HCT116 (cell line): ENCODE results near the gene EEF1E1. TPM values are rescaled to one million over a fixed set of nuclear protein-coding genes. Genes with fewer than 3 reads are reported as not detected.

Source experiments
- ATAC-seq: fragments of 200-7000 bp; cut with Tn5 transposase; 2 replicates; pipeline ENCODE4 v1.9.1; 2020; ENCODE audit warnings: mild to moderate bottlenecking, moderate library complexity
- BruUV-seq: library from RNA; stranded (reverse); fragments of 400-500 nt; replicated peaks from 2 replicates; lab custom pipeline; 2021; lab: Mats Ljungman, UMichigan
- CTCF ChIA-PET: fragments of 300-600 bp; sonication (Branson Sonifier 250); formaldehyde crosslinking; loops from one replicate; lab custom pipeline; 2021; ENCODE audit warnings: antibody characterized with exemption; lab: Charles Lee
- POLR2A ChIA-PET: fragments of 300-600, 350-600 bp; sonication (Branson Sonifier 250); formaldehyde crosslinking; loops from one replicate; lab custom pipeline; 2021; ENCODE audit warnings: antibody characterized with exemption; lab: Charles Lee
- RAD21 ChIA-PET, 2 experiments: fragments of 300-600 bp; sonication (Branson Sonifier 250); formaldehyde crosslinking; loops; one replicate each; lab custom pipeline; 2023; ENCODE audit warnings: low total read pairs in 2 of 2; ENCODE audit not compliant: uncharacterized antibody in 2 of 2, unreplicated experiment in 2 of 2, low non-redundant PET in 1 of 2; lab: Charles Lee
- DNase-seq: peaks from one replicate; pipeline ENCODE4 v3.0.0-alpha.2; 2010; ENCODE audit warnings: low read depth, low spot score
- H2AFZ ChIP-seq: fragments of 200-600 bp; shearing (Covaris generic), sonication (generic); 2 replicates; pipeline ENCODE4 v1.6.1; 2017; ENCODE audit warnings: low read depth, mixed run types, mixed read lengths, antibody characterized with exemption, low read length; ENCODE audit not compliant: poor library complexity, severe bottlenecking
- H3K27ac ChIP-seq: 2 replicates; pipeline ENCODE4 v1.5.1; 2012; ENCODE audit warnings: low read depth, low read length
- H3K27me3 ChIP-seq: fragments of 200-600 bp; sonication (generic); 2 replicates; pipeline ENCODE4 v1.6.1; 2016; ENCODE audit warnings: mixed run types, low read length, mixed read lengths; ENCODE audit not compliant: insufficient read depth
- H3K36me3 ChIP-seq, 2 experiments: fragments of 200-500 bp in 1 of 2; fragments of 200-600 bp in 1 of 2; sonication (Bioruptor generic) in 1 of 2; sonication (generic) in 1 of 2; 2 replicates each; pipeline versions ENCODE4 v1.5.1 to v1.6.1; 2014 to 2016; ENCODE audit warnings: low read length in 2 of 2, inconsistent platforms in 1 of 2, mixed read lengths in 1 of 2, mixed run types in 1 of 2; ENCODE audit not compliant: insufficient read depth in 2 of 2, control insufficient read depth in 1 of 2
- H3K4me1 ChIP-seq, 2 experiments: fragments of 200-600 bp in 1 of 2; sonication (generic) in 1 of 2; 2 replicates each; pipeline versions ENCODE4 v1.5.1 to v1.6.1; 2012 to 2017; ENCODE audit warnings: low read length in 2 of 2, inconsistent platforms in 1 of 2, mild to moderate bottlenecking in 1 of 2, mixed read lengths in 1 of 2, mixed run types in 1 of 2, moderate library complexity in 1 of 2; ENCODE audit not compliant: insufficient read depth in 2 of 2, control insufficient read depth in 1 of 2
- H3K4me2 ChIP-seq: fragments of 200-600 bp; sonication (generic); 2 replicates; pipeline ENCODE4 v1.6.1; 2017; ENCODE audit warnings: mixed run types, low read length, mixed read lengths
- H3K4me3 ChIP-seq, 2 experiments: fragments of 200-600 bp in 1 of 2; sonication (generic) in 1 of 2; replicated peaks in 1 of 2; 2 replicates each; pipeline ENCODE4 v1.5.1; 2011 to 2016; ENCODE audit warnings: low read length in 2 of 2, control low read depth in 1 of 2, low read depth in 1 of 2, mild to moderate bottlenecking in 1 of 2, mixed read lengths in 1 of 2, mixed run types in 1 of 2
- H3K79me2 ChIP-seq: fragments of 200-600 bp; sonication (generic); 2 replicates; pipeline ENCODE4 v1.6.1; 2017; ENCODE audit warnings: mild to moderate bottlenecking, mixed run types, low read length, moderate library complexity, mixed read lengths; ENCODE audit not compliant: insufficient read depth
- H3K9ac ChIP-seq: fragments of 200-600 bp; sonication (generic); 2 replicates; pipeline ENCODE4 v1.6.1; 2016; ENCODE audit warnings: low read length, mixed read lengths
- H3K9me2 ChIP-seq: fragments of 200-600 bp; sonication (generic), shearing (Covaris generic); 2 replicates; pipeline ENCODE4 v1.6.1; 2017; ENCODE audit warnings: mixed run types, mild to moderate bottlenecking, moderate library complexity; ENCODE audit not compliant: insufficient read depth
- H3K9me3 ChIP-seq, 2 experiments: fragments of 200-500 bp in 1 of 2; fragments of 200-600 bp in 1 of 2; sonication (Bioruptor generic) in 1 of 2; sonication (generic) in 1 of 2; 2 replicates each; pipeline ENCODE4 v1.6.1; 2014 to 2017; ENCODE audit warnings: low read length in 2 of 2, mixed read lengths in 2 of 2, inconsistent platforms in 1 of 2, low read depth in 1 of 2, mild to moderate bottlenecking in 1 of 2, mixed run types in 1 of 2, moderate library complexity in 1 of 2; ENCODE audit not compliant: control insufficient read depth in 1 of 2, insufficient read depth in 1 of 2
- H4K20me1 ChIP-seq: fragments of 200-600 bp; sonication (generic), shearing (Covaris generic); 2 replicates; pipeline ENCODE4 v1.6.1; 2017; ENCODE audit warnings: mixed run types, mild to moderate bottlenecking, moderate library complexity; ENCODE audit not compliant: insufficient read depth
- ATF3 ChIP-seq: IDR thresholded peaks from 2 replicates; pipeline ENCODE4 v1.6.1; 2012
- CBX3 ChIP-seq: IDR thresholded peaks from 2 replicates; pipeline ENCODE4 v1.6.1; 2012; ENCODE audit warnings: low read depth
- CEBPB ChIP-seq: IDR thresholded peaks from 2 replicates; pipeline ENCODE4 v1.6.1; 2012; ENCODE audit warnings: low read depth
- CTCF ChIP-seq, 3 experiments: fragments of 200-600 bp in 1 of 3; sonication (generic) in 1 of 3; IDR thresholded peaks in 2 of 3; conservative IDR thresholded peaks in 1 of 3; 2 replicates each; pipeline ENCODE4 v1.5.1; 2012 to 2017; ENCODE audit warnings: low read depth in 2 of 3, low read length in 2 of 3, antibody characterized with exemption in 1 of 3, borderline replicate concordance in 1 of 3, control low read depth in 1 of 3, mild to moderate bottlenecking in 1 of 3, mixed read lengths in 1 of 3, mixed run types in 1 of 3, moderate library complexity in 1 of 3; ENCODE audit not compliant: insufficient read depth in 1 of 3
- ELF1 ChIP-seq: IDR thresholded peaks from 2 replicates; pipeline ENCODE4 v1.6.1; 2012; ENCODE audit warnings: low read depth, borderline replicate concordance
- MAX ChIP-seq: IDR thresholded peaks from 2 replicates; pipeline ENCODE4 v1.6.1; 2012
- POLR2A ChIP-seq: IDR thresholded peaks from 2 replicates; pipeline ENCODE4 v1.7.0; 2011; ENCODE audit warnings: borderline replicate concordance; ENCODE audit not compliant: insufficient read depth, insufficient read length; ENCODE audit errors: extremely low read depth
- RAD21 ChIP-seq: IDR thresholded peaks from 2 replicates; pipeline ENCODE4 v1.6.1; 2012; ENCODE audit warnings: low read depth, mild to moderate bottlenecking
- REST ChIP-seq: IDR thresholded peaks from 2 replicates; pipeline ENCODE4 v1.6.1; 2012; ENCODE audit warnings: low read depth
- SP1 ChIP-seq: IDR thresholded peaks from 2 replicates; pipeline ENCODE4 v1.6.1; 2012; ENCODE audit warnings: low read depth
- SRF ChIP-seq: IDR thresholded peaks from 2 replicates; pipeline ENCODE4 v1.6.1; 2012; ENCODE audit warnings: low read depth
- YY1 ChIP-seq: IDR thresholded peaks from 2 replicates; pipeline ENCODE4 v1.6.1; 2011; ENCODE audit warnings: low read length, low read depth, moderate library complexity, mild to moderate bottlenecking; ENCODE audit not compliant: insufficient replicate concordance; ENCODE audit errors: extremely low read depth
- intact Hi-C: fragments of 100-400 bp; cut with micrococcal nuclease; formaldehyde crosslinking; loops from 2 replicates; pipeline ENCODE4 v1.10.0; 2022
- total RNA-seq: library from RNA; stranded (reverse); gene quantifications from one replicate; pipeline ENCODE4 v1.2.1, GENCODE V29; 2021; ENCODE audit not compliant: unreplicated experiment

Gene EEF1E1
- total RNA-seq, 1 experiment from 2014 or later = 69.7 TPM

GRCh38 chr6:8105791-8106190 lies 3.4 kb upstream of the EEF1E1 start:
- ATAC-seq (no peak), DNase-seq (no peak)
- RAD21 ChIA-PET = no interaction called here
- Histone ChIP-seq H3K36me3 (no peaks in the 10 kb centered on the region; a peak in 1 of 4 replicates), H3K27ac (no peak overlapping the region), H3K9me2 (no peaks in the 10 kb centered on the region), H3K9ac (no peak overlapping the region), H3K4me3 (no peak overlapping the region), H3K9me3 (no peaks in the 10 kb centered on the region), H3K79me2 (peaks cover 15% of the 10 kb centered on the region), H3K4me1 (peaks cover 10 to 33% of the 10 kb centered on the region in 2 experiments; a peak in 3 of 4 replicates), H2AFZ (no peak overlapping the region), H3K4me2 (no peak overlapping the region), H4K20me1 (no peaks in the 10 kb centered on the region), H3K27me3 (no peaks in the 10 kb centered on the region)
- BruUV-seq = no TSS peak
- POLR2A ChIA-PET = no interaction called here
- TF ChIP-seq YY1 = no peak
- no peak for TF ChIP-seq REST
- no peak for TF ChIP-seq RAD21
- no peak for TF ChIP-seq CTCF (IDR thresholded peaks at IDR 0.05 in 2 of 3, conservative IDR thresholded peaks at IDR 0.05 in 1 of 3; ENCODE audit: borderline replicate concordance in 1 of 3, insufficient read depth in 1 of 3, low read depth in 2 of 3, low read length in 2 of 3)
- TF ChIP-seq MAX = no peak
- no peak for TF ChIP-seq CEBPB
- no peak for TF ChIP-seq CBX3
- no peak for TF ChIP-seq SRF
- TF ChIP-seq POLR2A = no peak
- TF ChIP-seq SP1 = no peak
- TF ChIP-seq ATF3 = no peak
- no peak for TF ChIP-seq ELF1
- intact Hi-C loops = no loop called here
- CTCF ChIA-PET = no interaction called here
